SK-N-MC (cell line): ENCODE results near the gene CCDC30.
A peak's percentile ranks its signal among the peaks of the same experiment; 100 is the strongest.

Experiments
- EZH2 ChIP-seq: fragments of 200-600 bp; sonication (generic); IDR thresholded peaks from one replicate; pipeline ENCODE4 v1.6.1; 2017; ENCODE audit warnings: antibody characterized with exemption
- FOXP2 ChIP-seq: optimal IDR thresholded peaks from 2 replicates; pipeline ENCODE3; 2011; ENCODE audit warnings: mild to moderate bottlenecking, moderate library complexity; ENCODE audit not compliant: insufficient read depth; ENCODE audit errors: extremely low read length, control extremely low read depth
- POLR2AphosphoS5 ChIP-seq: IDR thresholded peaks from 2 replicates; pipeline ENCODE4 v1.6.1; 2012; ENCODE audit warnings: mild to moderate bottlenecking, low read depth, low read length, borderline replicate concordance

GRCh38 chr1:42682739-42683531 is 219.8 kb downstream of the CCDC30 start:
- peak; percentile 42; the same call in 1 of the 2 replicates for TF ChIP-seq POLR2AphosphoS5
- no peak for TF ChIP-seq EZH2
- TF ChIP-seq FOXP2 = no peak
